ENCODE data around the gene CHTF18. TPM values are rescaled to one million over a fixed set of nuclear protein-coding genes. Genes with fewer than 3 reads are reported as not detected.
"Not testable (repeated sequence)": the region's sequence is repeated elsewhere in the genome, so short reads cannot be mapped to it uniquely, and the experiment has no call there.

CHTF18 gene
- total RNA-seq, 1 donor from 2014 or later, result 11.3 TPM

DNA sequence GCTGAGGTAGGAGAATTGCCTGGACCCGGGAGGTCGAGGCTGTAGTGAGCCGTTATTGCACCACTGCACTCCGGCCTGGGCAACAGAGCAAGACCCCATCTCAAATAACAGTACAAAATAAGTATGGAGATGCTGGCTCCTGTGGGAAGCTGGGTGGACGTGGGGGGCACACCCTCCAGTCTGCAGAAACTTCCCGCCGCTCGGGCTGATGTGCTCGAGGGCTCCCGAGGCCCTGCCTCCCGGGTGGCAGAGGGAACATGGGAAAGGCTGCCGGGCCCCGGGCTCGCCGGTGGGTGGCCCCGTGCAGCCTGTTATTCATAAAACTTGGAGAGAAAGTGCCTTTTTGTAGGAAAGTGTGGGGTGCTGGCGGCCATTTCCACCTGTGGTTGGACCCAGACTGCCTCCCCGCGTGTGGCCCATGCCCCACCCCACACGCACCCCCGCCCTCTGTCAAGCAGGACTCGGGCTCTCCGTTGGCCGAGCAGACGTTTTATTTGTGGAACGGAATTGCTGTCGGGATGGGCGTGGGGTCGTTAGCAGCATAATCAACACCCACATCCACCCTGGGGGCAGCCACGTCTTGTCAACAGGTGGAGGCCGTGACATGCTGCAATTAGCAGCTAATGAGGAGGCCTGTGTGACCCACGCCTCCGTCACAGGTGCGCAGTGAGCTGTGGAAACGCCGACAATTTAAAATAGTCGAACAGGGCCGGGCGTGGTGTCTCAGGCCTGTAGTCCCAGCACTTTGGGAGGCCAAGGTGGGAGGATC is 40.3 kb upstream of the CHTF18 start:
- Histone ChIP-seq H3K4me1 (no peaks in the 10 kb centered on the region), H3K27ac (no peak overlapping the region), H3K4me3 (no peak overlapping the region), H3K36me3 (no peaks in the 10 kb centered on the region), H3K9me3 (no peaks in the 10 kb centered on the region), H3K27me3 (ENCODE audit: low read depth) (no peaks in the 10 kb centered on the region)
- no peak for ATAC-seq
- no peak for DNase-seq
- TF ChIP-seq, protein P1, sequence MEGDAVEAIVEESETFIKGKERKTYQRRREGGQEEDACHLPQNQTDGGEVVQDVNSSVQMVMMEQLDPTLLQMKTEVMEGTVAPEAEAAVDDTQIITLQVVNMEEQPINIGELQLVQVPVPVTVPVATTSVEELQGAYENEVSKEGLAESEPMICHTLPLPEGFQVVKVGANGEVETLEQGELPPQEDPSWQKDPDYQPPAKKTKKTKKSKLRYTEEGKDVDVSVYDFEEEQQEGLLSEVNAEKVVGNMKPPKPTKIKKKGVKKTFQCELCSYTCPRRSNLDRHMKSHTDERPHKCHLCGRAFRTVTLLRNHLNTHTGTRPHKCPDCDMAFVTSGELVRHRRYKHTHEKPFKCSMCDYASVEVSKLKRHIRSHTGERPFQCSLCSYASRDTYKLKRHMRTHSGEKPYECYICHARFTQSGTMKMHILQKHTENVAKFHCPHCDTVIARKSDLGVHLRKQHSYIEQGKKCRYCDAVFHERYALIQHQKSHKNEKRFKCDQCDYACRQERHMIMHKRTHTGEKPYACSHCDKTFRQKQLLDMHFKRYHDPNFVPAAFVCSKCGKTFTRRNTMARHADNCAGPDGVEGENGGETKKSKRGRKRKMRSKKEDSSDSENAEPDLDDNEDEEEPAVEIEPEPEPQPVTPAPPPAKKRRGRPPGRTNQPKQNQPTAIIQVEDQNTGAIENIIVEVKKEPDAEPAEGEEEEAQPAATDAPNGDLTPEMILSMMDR (IDR thresholded peaks at IDR 0.05), result no peak
- intact Hi-C loops (cut with DNase I), result no loop called here

DNA sequence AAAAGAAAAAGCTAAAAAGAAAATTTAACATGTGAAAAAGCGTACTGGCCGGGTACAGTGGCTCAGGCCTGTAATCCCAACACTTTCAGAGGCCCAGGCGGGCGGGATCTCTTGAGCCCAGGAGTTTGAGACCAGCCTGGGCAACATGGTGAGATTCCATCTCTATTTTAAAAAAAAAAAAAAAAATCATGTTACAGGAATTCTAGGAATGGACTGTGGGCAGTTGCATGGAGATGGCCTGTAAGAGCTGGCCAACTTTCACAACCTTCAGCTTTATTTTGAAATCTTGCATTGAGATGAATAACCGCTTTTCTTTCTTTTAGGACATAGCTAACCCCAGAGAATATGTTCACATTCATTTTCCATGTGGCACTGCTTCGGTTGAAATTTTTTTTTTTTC is 39.4 kb upstream of the CHTF18 start:
- Histone ChIP-seq H3K36me3 (no peaks in the 10 kb centered on the region), H3K27me3 (ENCODE audit: low read depth) (no peaks in the 10 kb centered on the region), H3K9me3 (no peaks in the 10 kb centered on the region), H3K4me1 (no peaks in the 10 kb centered on the region), H3K27ac (no peak overlapping the region), H3K4me3 (no peak overlapping the region)
- intact Hi-C loops (cut with DNase I), result no loop called here
- TF ChIP-seq, protein P1 (IDR thresholded peaks at IDR 0.05), result no peak
- DNase-seq, result no peak
- no peak for ATAC-seq

DNA sequence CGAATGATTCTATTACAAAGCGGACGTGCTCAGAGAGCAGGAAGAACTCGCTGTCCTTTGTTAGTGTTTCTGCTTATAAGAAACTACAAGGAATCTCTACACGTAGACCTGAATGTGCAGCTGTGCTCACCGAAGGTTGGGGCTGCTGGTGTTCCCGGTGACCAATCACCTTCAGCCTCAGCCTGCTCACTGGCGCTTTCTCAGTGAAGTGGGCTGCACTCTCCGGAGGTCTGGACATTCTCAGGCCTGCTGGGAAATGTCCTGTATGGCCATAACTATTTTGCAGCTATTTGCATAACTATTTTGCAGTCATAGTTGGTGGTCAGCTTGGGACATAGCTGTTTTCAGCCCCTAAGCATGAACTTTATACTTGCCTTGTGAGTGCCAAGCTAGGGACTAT is 37.9 kb upstream of the CHTF18 start:
- intact Hi-C loops (cut with DNase I), result no loop called here
- DNase-seq (no peak), ATAC-seq (no peak)
- H3K4me1 ChIP-seq, result no peaks in the 10 kb centered on the region
- no peak overlapping the region for H3K27ac ChIP-seq
- H3K9me3 ChIP-seq, result no peaks in the 10 kb centered on the region
- TF ChIP-seq, protein P1 (IDR thresholded peaks at IDR 0.05), result no peak
- H3K4me3 ChIP-seq, result no peak overlapping the region
- no peaks in the 10 kb centered on the region for H3K27me3 ChIP-seq (ENCODE audit: low read depth)
- no peaks in the 10 kb centered on the region for H3K36me3 ChIP-seq

DNA sequence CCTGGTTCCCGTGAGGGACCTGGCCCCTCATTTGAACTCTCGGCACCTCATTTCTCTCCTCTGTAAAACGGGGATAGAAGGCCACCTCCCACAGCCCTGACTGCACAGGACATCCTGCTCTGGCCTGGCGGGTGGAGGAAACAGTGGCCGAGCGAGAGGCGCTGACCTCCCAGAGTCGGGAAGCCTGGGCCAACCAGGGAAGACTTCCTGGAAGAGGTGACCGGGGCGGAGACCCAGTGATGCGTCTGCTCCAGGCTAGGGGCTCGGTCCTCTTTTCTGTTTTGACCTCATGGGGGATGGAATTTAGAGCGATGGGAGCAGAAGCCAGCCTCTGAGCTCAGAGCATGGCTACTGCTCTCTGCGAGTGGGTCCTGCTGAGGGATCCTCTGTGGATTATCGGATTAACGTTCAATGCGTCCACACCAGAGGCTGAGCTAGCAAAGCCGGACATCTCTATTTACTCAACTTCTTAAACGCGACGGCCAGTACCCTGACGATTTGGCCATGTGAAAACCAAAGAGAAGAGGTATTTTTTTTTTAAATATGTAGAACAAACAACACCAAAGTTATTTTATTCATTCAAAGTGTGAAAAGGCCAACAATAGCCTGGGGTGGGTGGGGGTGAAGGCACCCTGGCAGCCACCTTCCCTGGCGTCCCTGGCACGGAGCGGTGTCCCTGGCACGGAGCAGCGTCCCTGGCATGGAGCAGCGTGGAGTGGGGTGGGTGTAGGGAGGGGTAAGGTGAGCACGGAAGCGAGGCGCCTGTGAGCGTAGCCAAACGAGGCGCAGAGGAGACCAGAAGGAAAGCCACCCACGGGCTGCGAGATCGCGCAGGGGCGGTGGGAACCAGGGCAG is 37.0 kb upstream of the CHTF18 start:
- H3K36me3 ChIP-seq, result no peaks in the 10 kb centered on the region
- peak; percentile 49 for DNase-seq
- H3K9me3 ChIP-seq, result no peaks in the 10 kb centered on the region
- no peaks in the 10 kb centered on the region for H3K27me3 ChIP-seq (ENCODE audit: low read depth)
- intact Hi-C loops (cut with DNase I), result no loop called here
- ATAC-seq, result peak; percentile 63 to 82
- no peaks in the 10 kb centered on the region for H3K4me1 ChIP-seq
- TF ChIP-seq, protein P1 (IDR thresholded peaks at IDR 0.05), result no peak
- no peak overlapping the region for H3K4me3 ChIP-seq
- H3K27ac ChIP-seq, result no peak overlapping the region

DNA sequence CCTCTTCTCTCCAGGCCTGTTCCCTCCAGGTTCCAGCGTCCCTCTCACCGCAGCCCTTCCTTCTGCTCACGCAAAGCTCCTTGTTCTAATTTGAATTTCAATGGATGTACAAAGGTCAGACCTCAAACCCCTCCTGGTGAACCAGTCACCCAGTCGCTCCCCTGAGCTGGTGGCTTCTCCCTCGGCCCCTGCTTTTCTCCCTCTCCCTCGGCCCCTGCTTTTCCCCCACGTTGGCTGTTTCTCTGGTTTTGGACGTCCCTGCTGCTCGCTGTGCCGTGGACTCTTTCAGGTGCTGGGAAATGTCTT is 36.5 kb upstream of the CHTF18 start:
- DNase-seq (no peak), ATAC-seq (no peak)
- TF ChIP-seq, protein P1 (IDR thresholded peaks at IDR 0.05), result no peak
- no peak overlapping the region for H3K4me3 ChIP-seq
- no peaks in the 10 kb centered on the region for H3K4me1 ChIP-seq
- no peak overlapping the region for H3K27ac ChIP-seq
- no peaks in the 10 kb centered on the region for H3K9me3 ChIP-seq
- H3K36me3 ChIP-seq, result no peaks in the 10 kb centered on the region
- intact Hi-C loops (cut with DNase I), result no loop called here
- no peaks in the 10 kb centered on the region for H3K27me3 ChIP-seq (ENCODE audit: low read depth)

DNA sequence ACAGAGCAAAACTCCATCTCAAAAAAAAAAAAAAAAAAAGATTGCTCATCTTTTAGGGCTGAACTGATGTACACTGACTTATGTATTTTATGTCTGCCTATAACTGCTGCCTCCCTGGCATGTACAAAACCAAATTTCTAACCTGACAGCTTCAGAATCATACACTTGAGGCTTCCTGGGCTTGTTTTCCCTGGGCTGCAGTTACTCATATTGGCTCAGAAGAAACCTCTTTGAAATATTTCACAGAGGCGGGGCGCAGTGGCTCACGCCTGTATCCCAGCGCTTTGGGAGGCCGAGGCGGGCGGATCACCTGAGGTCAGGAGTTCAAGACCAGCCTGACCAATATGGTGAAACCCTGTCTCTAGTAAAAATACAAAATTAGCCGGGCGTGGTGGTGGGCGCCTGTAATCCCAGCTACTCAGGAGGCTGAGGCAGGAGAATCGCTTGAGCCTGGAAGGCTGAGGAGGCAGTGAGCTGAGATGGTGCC is 34.3 kb upstream of the CHTF18 start:
- not testable (repeated sequence) for H3K4me1 ChIP-seq, ATAC-seq

More for the DNA sequence above, 34.3 kb upstream of the CHTF18 start:
- intact Hi-C loops (cut with DNase I); DNase-seq; H3K9me3 ChIP-seq; H3K27ac ChIP-seq; H3K36me3 ChIP-seq; H3K27me3 ChIP-seq (ENCODE audit: low read depth); H3K4me3 ChIP-seq: not testable (repeated sequence)

Data from lower lobe of right lung (tissue), 2 donors.